OCI-LY3 (cell line): Measurements from ENCODE around the gene CEP170B.

ENCODE experiments used
- H2AFZ ChIP-seq: fragments of 200-600, 300-600 bp; shearing (Covaris generic); 2 replicates; pipeline ENCODE4 v1.6.0; 2014; ENCODE audit warnings: antibody characterized with exemption, low read depth, low read length
- H3K27ac ChIP-seq: fragments of 200-600, 300-600 bp; sonication (generic); 2 replicates; pipeline ENCODE4 v1.5.1; 2014; ENCODE audit warnings: mild to moderate bottlenecking, low read length, moderate library complexity, mixed read lengths
- H3K27me3 ChIP-seq: fragments of 200-600, 300-600 bp; sonication (generic); 2 replicates; pipeline ENCODE4 v1.6.1; 2014; ENCODE audit warnings: low read depth, low read length, mixed read lengths
- H3K36me3 ChIP-seq: fragments of 200-600, 300-600 bp; sonication (generic); replicated peaks from 2 replicates; pipeline ENCODE3; 2014; ENCODE audit warnings: low read depth, low read length, mixed read lengths
- H3K4me1 ChIP-seq: fragments of 300-600, 200-600 bp; sonication (generic); 2 replicates; pipeline ENCODE4 v1.6.1; 2014; ENCODE audit warnings: low read length, mixed read lengths
- H3K4me2 ChIP-seq: fragments of 200-600, 300-600 bp; sonication (generic); 2 replicates; pipeline ENCODE4 v1.6.1; 2014; ENCODE audit warnings: low read length, mixed read lengths
- H3K4me3 ChIP-seq: fragments of 300-600, 200-600 bp; sonication (generic); 2 replicates; pipeline ENCODE4 v1.5.1; 2014; ENCODE audit warnings: antibody characterized with exemption, mild to moderate bottlenecking, low read length, moderate library complexity
- H3K79me2 ChIP-seq: fragments of 300-600, 200-600 bp; shearing (Covaris generic); 2 replicates; pipeline ENCODE4 v1.6.1; 2014; ENCODE audit warnings: mild to moderate bottlenecking, low read length, mixed read lengths
- H3K9ac ChIP-seq: fragments of 300-600, 200-600 bp; shearing (Covaris generic); 2 replicates; pipeline ENCODE4 v1.6.0; 2014; ENCODE audit warnings: mild to moderate bottlenecking, low read length, moderate library complexity
- H3K9me3 ChIP-seq: fragments of 200-600, 300-600 bp; shearing (Covaris generic); 2 replicates; pipeline ENCODE4 v1.6.1; 2014; ENCODE audit warnings: low read length, mixed read lengths; ENCODE audit not compliant: insufficient read depth
- H4K20me1 ChIP-seq: fragments of 200-600, 300-600 bp; sonication (generic); 2 replicates; pipeline ENCODE4 v1.6.1; 2016; ENCODE audit warnings: low read length, mixed read lengths; ENCODE audit not compliant: insufficient read depth
- CTCF ChIP-seq: fragments of 200-600, 300-600 bp; sonication (generic); IDR thresholded peaks from 2 replicates; pipeline ENCODE4 v1.5.1; 2014; ENCODE audit warnings: antibody characterized with exemption, low read length, low read depth
- EZH2phosphoT487 ChIP-seq: fragments of 200-600 bp; shearing (Covaris generic); IDR thresholded peaks from 2 replicates; pipeline ENCODE4 v1.6.1; 2018; ENCODE audit warnings: antibody characterized with exemption, mixed run types, low read depth

Gene CEP170B

GRCh38 chr14:104885031-104885972 is 20.2 kb downstream of the CEP170B start:
- Histone ChIP-seq H2AFZ (no peak overlapping the region), H3K27me3 (no peaks in the 10 kb centered on the region), H3K4me1 (peaks cover 12% of the 10 kb centered on the region; the same call in 1 of the 2 replicates), H4K20me1 (no peaks in the 10 kb centered on the region), H3K27ac (no peak overlapping the region), H3K9ac (no peak overlapping the region), H3K4me2 (no peak overlapping the region), H3K36me3 (no peaks in the 10 kb centered on the region), H3K9me3 (no peaks in the 10 kb centered on the region), H3K4me3 (no peak overlapping the region), H3K79me2 (no peaks in the 10 kb centered on the region)
- TF ChIP-seq CTCF (no peak), EZH2phosphoT487 (no peak)

DNA sequence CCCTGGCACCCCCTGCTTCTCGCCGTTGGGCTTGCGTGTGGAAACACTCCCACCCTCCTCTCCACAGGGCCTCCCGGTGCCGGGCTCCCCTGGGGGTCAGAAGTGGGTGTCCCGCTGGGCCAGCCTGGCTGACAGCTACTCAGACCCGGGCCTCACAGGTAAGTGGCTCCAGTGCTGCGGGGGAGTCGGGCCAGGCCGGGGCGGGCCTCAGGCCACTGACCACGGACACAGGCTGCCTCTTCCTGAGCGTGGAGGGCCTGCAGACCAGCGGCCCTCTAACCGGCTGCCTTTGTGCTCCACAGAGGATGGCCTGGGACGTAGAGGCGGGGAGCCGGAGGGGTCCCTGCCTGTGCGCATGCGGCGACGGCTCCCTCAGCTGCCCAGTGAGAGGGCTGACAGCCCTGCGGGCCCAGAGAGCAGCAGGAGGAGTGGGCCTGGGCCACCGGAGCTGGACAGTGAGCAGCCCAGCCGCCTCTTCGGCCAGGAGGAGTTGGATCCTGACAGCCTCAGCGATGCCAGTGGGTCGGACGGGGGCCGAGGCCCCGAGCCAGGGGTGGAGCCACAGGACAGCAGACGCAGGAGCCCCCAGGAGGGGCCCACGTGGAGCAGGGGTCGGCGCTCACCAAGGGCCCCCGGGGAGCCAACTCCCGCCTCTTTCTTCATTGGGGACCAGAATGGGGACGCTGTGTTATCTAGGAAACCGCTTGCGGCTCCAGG is 21.1 kb downstream of the CEP170B start:
- H3K9me3 ChIP-seq = no peaks in the 10 kb centered on the region
- no peak overlapping the region for H3K4me2 ChIP-seq
- H3K27me3 ChIP-seq = no peaks in the 10 kb centered on the region
- peaks cover 12% of the 10 kb centered on the region; the same call in 1 of the 2 replicates for H3K4me1 ChIP-seq
- no peak overlapping the region for H2AFZ ChIP-seq
- TF ChIP-seq EZH2phosphoT487 (no peak), CTCF (no peak)
- no peak overlapping the region for H3K4me3 ChIP-seq
- no peaks in the 10 kb centered on the region for H3K36me3 ChIP-seq
- no peak overlapping the region for H3K9ac ChIP-seq
- no peak overlapping the region for H3K27ac ChIP-seq
- H3K79me2 ChIP-seq = no peaks in the 10 kb centered on the region
- H4K20me1 ChIP-seq = no peaks in the 10 kb centered on the region

- TF ChIP-seq CTCF = no peak
- TF ChIP-seq EZH2phosphoT487 = no peak
- Histone ChIP-seq H3K9ac (no peak overlapping the region), H3K36me3 (no peaks in the 10 kb centered on the region), H3K4me2 (no peak overlapping the region), H3K9me3 (no peaks in the 10 kb centered on the region), H2AFZ (no peak overlapping the region), H4K20me1 (no peaks in the 10 kb centered on the region), H3K27me3 (no peaks in the 10 kb centered on the region), H3K4me1 (peaks cover 5% of the 10 kb centered on the region; the same call in 1 of the 2 replicates), H3K27ac (no peak overlapping the region), H3K79me2 (no peaks in the 10 kb centered on the region), H3K4me3 (no peak overlapping the region)
These were observed 21.9 kb downstream of the CEP170B start for GRCh38 chr14:104886690-104887622.
